GM19324 (cell line): ENCODE results near the gene GARNL3.

ENCODE experiments used
- ATAC-seq: cut with Tn5 transposase; IDR thresholded peaks from one replicate; pipeline ENCODE4 v1.9.1; 2021; ENCODE audit warnings: mild to moderate bottlenecking, moderate library complexity; ENCODE audit not compliant: unreplicated experiment, low FRiP score

GARNL3 gene

DNA sequence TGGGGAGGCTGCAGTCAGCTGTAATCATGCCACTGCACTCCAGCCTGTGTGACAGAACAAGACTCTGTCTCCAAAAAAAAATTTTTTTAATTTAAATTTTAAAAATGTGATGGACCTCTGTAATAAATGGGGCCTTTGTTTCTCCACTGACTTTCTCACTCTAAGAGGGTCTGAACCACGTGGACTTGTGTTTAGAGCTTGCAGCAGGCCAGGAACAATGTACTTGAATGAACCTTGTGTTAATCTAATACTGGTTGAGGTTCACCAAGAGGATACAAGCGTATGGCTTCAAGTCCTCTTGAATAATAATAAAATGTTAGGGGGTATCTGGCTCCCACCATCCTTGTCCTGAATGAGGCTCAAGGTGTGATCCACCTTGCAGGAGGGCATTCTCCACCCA lies 118.0 kb downstream of the GARNL3 start:
- ATAC-seq: no peak

GRCh38 chr9:127384016-127384730 lies 119.6 kb downstream of the GARNL3 start:
- ATAC-seq: no peak

GRCh38 chr9:127384901-127385300 lies 120.3 kb downstream of the GARNL3 start:
- ATAC-seq: no peak

GRCh38 chr9:127386249-127386648 lies 121.7 kb downstream of the GARNL3 start:
- no peak for ATAC-seq

- ATAC-seq: no peak
These were observed 122.4 kb downstream of the GARNL3 start for GRCh38 chr9:127386981-127387380.

GRCh38 chr9:127388037-127388855 lies 123.7 kb downstream of the GARNL3 start:
- no peak for ATAC-seq

GRCh38 chr9:127388856-127389238 lies 124.3 kb downstream of the GARNL3 start:
- ATAC-seq: no peak

- no peak for ATAC-seq
These were observed 125.0 kb downstream of the GARNL3 start for GRCh38 chr9:127389381-127390247.

DNA sequence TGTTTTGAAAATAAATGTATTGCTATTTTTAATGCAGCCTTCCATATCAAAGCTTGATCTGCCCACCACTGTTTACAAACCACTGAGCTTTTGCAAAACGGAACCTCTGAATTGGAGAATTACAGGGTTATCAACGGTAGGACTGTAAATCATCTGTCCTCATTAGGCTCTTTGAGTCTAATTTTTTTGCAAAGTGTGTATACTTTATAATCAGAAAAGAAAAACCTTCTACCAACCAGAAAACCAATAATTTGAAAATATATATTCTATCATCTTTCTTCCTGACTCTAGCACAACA lies 125.6 kb downstream of the GARNL3 start:
- ATAC-seq: no peak

DNA sequence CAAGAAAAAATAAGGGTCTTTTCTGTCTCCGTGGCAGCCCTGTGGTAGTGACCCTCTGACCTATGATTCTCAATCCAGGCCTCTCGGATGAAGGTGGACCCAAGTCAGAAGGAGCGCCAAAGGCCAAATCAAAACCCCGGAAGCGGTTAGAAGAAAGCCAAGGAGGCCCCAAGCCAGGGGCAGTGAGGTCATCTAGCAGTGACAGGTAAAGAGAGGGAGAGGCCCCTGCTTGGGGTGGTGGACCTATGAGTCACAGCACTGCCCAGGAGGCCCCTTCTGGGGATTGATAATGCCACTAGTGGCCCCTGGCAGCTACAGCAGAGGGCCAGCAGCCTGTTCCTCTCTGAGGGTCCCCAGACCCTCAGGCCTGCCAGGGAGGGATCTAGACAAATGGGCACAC lies 126.0 kb downstream of the GARNL3 start:
- no peak for ATAC-seq

DNA sequence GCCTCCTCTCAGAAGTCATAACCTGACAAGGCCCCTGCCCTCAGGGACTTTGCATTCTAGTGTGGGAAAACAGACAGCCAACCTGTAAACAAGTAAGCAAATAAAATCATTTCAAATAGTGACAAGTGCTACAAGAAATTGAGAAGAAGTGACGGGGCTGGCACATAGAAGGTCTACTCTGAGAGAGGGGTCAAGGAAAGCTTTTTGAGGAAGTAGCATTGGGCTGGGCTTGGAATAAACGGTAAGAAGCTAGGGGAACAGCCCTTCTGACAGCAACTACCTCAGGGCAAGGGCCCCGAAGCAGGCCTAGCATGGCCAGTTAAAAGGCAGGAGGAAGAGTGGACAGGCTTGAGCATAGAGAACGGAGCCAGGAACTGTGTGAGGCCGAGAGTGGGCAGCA lies 127.6 kb downstream of the GARNL3 start:
- no peak for ATAC-seq

DNA sequence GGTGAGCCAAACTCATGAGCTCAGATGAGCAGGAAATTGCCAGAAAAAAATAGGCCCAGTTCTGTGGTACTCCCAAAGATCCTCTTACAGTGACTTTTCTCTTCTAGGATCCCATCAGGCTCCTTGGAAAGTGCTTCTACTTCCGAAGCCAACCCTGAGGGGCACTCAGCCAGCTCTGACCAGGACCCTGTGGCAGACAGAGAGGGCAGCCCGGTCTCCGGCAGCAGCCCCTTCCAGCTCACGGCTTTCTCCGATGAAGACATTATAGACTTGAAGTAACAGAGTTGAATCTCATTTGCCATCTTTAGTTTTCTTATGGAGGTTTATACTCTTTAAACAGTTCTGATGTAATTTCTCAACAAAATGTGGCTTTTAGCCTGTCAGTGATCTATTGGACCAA lies 128.4 kb downstream of the GARNL3 start:
- no peak for ATAC-seq

- no peak for ATAC-seq
These were observed 129.1 kb downstream of the GARNL3 start for GRCh38 chr9:127393645-127394044.

DNA sequence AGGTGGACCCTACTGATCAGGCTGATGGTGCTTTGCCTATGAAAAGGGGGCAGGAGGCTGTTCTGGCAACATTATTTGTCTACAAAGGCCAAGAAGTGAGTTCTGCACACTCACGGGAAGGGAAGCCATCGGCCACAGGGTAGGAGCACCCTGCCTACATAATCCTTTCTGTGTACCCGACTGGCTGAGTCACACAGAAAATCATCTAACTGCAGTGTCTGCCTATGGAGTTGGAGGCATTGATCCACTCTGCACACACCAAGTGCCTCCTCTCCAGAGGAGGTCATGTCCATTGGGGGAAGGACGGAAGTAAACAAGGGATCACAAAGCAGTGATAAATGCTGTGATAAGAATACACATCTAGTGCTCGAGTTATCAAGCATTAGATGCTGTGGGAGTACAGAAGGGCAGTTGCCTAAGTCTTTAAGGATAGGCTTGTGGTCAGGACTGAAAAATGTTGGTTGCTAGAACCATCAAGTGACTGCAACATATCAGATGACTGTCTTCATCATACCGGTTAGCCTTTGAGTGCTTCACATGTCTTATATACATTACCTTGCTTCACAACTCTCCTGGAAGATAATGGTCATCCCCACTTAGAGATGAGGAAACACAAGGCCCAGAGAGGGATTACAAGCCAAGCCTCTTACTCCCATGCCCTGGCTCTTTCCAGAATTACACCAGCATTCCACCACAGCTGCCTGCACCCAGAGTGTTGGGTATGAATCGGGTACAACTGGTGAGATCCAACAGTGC lies 131.1 kb downstream of the GARNL3 start:
- no peak for ATAC-seq

GRCh38 chr9:127396253-127396807 lies 131.8 kb downstream of the GARNL3 start:
- no peak for ATAC-seq

- ATAC-seq: peak; percentile 95
These were observed 132.5 kb downstream of the GARNL3 start, which contains the start of gene SLC2A8 for GRCh38 chr9:127396808-127397645. Gene SLC2A8, plus strand, starts transcription at chr9:127397169. Its CDS starts 62 bp downstream, at chr9:127397231.

DNA sequence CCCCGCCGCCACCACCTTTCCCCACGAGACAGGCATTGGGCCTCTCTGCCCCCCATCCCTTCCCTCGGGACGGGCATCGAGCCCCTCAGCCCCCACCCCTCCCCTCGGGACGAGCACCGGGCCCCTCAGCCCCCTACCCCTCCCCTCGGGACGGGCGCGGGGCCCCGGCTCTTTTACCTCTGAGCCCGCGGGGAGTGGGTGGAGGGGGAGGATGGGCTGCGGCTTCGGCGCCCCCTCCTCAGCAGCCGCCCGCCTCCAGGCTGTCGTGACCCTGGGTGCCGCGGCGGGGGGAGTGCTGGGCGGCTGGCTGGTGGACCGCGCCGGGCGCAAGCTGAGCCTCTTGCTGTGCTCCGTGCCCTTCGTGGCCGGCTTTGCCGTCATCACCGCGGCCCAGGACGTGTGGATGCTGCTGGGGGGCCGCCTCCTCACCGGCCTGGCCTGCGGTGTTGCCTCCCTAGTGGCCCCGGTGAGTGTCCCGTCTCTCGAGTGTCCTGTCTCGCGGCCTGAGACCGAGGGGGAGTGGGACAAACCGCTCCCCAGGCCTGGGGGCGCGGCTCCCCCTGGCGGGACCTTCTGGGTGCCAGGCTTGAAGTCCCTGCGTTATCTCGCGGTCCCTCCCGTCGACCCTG lies 133.2 kb downstream of the GARNL3 start:
- ATAC-seq: no peak

GRCh38 chr9:127398275-127398647 lies 133.7 kb downstream of the GARNL3 start:
- ATAC-seq: no peak
